ENCODE data around the gene TSPAN1.
"Not testable (repeated sequence)": the region's sequence is repeated elsewhere in the genome, so short reads cannot be mapped to it uniquely, and the experiment has no call there.

The TSPAN1 gene

DNA sequence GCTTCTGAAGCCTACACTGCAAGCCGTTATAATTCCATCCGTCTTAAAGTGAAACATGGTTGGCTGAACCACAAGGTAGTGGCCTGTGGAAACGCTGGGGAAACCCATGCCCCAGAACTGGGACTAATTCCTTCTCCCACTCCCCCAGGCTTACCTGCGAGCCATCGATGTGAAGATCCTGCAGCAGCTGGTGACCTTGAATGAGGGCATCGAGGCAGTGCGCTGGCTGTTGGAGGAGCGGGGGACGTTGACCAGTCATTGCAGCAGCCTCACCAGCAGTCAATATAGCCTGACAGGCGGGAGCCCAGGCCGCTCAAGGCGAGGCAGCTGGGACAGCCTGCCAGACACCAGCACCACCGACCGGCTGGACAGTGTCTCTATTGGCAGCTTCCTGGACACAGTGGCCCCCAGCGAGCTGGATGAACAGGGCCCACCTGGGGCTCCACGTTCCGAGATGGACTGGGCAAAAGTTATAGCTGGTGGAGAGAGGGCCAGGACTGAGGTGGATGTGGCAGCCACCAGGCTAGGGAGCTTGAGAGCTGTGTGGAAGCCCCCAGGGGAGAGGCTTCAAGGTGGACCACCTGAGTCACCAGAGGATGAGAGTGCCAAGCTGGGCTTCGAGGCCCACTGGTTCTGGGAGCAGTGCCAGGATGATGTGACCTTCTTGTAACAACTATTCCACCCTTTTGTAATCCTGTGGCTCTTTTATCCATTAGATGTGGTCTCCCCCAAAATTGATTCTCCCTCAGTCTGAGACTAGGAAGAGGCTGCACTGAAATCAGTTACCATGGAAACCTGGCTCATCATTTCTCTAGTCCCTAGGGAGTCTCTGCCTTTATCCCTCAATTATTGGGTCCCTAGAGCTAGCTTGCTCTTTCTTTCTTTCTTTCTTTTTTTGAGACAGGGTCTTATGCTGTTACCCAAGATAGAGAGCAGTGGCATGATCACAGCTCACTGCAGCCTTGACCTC, 44.9 kb downstream of the TSPAN1 start:
- no peak for TF ChIP-seq JUND (IDR thresholded peaks at IDR 0.05; ENCODE audit: low read depth)
- DNase-seq (ENCODE audit: low read depth in 1 of 2, low spot score in 1 of 2) = no peak
- in situ Hi-C loops (cut with HindIII; ENCODE audit: low pct_unique_long_range_greater_than_20kb, low sequenced_read_pairs) = no loop called here

- DNase-seq (ENCODE audit: low read depth in 1 of 2, low spot score in 1 of 2) = no peak
- TF ChIP-seq JUND (IDR thresholded peaks at IDR 0.05; ENCODE audit: low read depth) = no peak
- in situ Hi-C loops (cut with HindIII; ENCODE audit: low pct_unique_long_range_greater_than_20kb, low sequenced_read_pairs) = no loop called here
Measured at GRCh38 chr1:46220808-46221207, 45.9 kb downstream of the TSPAN1 start.

DNA sequence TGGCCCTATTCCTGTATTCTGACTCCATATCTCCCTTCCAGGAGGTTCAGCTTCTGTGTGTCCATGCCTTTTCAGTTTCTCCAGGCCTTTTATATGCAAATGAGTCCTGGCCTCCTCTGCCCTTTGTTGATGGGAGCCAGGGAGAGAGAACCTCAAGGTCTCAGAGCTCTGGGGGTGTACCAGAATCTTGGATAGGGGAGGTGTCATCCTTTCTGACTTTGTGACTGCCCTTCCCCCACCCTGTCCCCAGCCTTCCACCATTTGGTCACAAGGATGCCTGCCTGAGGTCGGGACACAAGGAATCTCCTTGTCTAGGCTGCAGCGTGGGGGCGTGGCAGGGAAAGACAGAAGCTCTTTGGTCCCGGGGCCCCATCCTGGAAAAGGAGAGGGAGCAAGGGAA, 46.9 kb downstream of the TSPAN1 start:
- no peak for TF ChIP-seq JUND (IDR thresholded peaks at IDR 0.05; ENCODE audit: low read depth)
- in situ Hi-C loops (cut with HindIII; ENCODE audit: low pct_unique_long_range_greater_than_20kb, low sequenced_read_pairs) = no loop called here
- no peak for DNase-seq (ENCODE audit: low read depth in 1 of 2, low spot score in 1 of 2)

DNA sequence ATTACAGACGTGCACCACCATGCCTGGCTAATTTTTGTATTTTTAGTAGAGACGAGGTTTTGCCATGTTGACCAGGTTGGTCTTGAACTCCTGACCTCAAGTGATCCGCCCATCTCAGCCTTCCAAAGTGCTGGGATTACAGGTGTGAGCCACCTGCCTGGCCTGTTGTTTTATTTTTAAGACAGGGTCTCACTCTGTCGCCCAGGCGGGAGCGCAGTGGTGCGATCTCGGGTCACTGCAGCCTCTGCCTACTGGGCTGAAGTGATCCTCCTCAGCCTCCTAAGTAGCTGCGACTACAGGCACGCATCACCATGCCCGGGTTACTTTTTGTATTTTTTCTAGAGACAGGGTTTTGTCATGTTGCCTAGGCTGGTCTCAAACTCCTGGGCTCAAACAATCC, 48.2 kb downstream of the TSPAN1 start:
- in situ Hi-C loops (cut with HindIII; ENCODE audit: low pct_unique_long_range_greater_than_20kb, low sequenced_read_pairs); DNase-seq (ENCODE audit: low read depth in 1 of 2, low spot score in 1 of 2): not testable (repeated sequence)

GRCh38 chr1:46223472-46223943, 48.6 kb downstream of the TSPAN1 start:
- in situ Hi-C loops (cut with HindIII; ENCODE audit: low pct_unique_long_range_greater_than_20kb, low sequenced_read_pairs) = no loop called here
- no peak for TF ChIP-seq JUND (IDR thresholded peaks at IDR 0.05; ENCODE audit: low read depth)
- peak in 1 of 2 experiments; percentile 84 for DNase-seq (ENCODE audit: low read depth in 1 of 2, low spot score in 1 of 2)

DNA sequence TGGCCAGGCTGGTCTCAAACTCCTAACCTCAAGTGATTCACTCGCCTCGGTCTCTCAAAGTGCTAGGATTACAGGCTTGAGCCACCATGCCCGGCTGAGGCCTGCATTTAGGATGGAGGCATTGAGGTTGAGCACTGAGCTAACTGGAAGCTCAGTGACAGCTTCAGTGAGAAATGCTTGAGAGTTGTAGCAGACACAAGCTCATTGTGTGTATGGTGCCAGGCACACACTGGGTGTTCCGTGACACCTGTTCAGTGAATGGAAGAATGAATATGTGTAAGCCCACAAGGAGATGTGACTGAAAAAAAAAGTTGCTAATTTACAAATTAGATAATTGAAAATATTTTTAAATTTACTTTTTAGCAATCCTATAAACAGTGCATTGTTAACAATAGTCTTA, 50.1 kb downstream of the TSPAN1 start:
- in situ Hi-C loops (cut with HindIII; ENCODE audit: low pct_unique_long_range_greater_than_20kb, low sequenced_read_pairs) = no loop called here
- DNase-seq (ENCODE audit: low read depth in 1 of 2, low spot score in 1 of 2) = no peak
- TF ChIP-seq JUND (IDR thresholded peaks at IDR 0.05; ENCODE audit: low read depth) = no peak

- DNase-seq (ENCODE audit: low read depth in 1 of 2, low spot score in 1 of 2); in situ Hi-C loops (cut with HindIII; ENCODE audit: low pct_unique_long_range_greater_than_20kb, low sequenced_read_pairs): not testable (repeated sequence)
Measured at GRCh38 chr1:46231231-46231630, 56.3 kb downstream of the TSPAN1 start.
